Measurements from ENCODE around the gene DLX6.
"Not testable (repeated sequence)": the region's sequence is repeated elsewhere in the genome, so short reads cannot be mapped to it uniquely, and the experiment has no call there.

DLX6 gene

DNA sequence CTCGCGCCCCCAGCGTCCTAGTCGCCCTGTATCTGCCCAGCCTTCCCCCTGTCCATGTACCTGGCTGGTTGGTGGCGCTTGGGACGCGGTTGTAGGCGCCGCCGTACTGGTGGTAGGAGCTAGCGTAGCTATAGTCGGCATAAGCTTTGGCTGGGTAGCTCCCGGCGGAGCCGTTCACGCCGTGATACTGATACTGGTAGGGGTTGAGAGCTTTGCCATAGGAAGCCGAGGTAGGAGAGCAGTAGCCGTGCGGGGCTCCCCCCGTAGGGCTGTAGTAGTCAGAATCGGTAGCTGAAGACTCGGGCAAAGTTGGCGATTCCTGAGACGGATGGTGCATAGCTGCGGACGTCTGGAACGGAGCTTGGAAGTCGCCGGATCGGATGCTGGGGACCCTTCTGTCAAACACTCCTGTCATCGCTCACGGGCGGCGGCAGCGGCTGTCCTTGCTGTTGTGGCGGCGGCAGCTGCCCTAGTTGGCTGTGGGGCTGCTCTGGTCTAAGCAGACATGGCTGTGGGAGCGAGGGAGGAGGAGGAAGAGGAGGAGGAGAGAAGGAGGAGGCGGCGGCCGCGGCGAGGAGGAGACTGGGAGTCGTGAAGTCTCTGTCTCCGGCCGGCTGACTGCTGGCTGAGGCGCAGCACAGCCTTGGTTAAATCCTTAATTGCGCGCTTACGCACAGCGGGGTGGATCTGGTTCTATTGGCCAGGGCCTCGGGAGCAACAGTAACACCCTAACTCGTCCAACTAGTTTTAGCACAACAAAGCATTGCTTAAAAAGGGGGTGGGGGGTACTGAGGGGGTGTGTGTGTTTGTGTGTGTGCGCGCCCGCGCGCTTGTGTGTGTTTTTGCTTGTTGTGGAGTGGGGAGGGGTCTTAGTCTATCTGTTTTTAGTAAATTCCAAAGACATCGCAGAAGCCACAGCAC lies 19.1 kb downstream of the DLX6 start, which contains the start of gene DLX5:
TSS of gene DLX5 (minus strand) at position 623 of the 921 bp plus-strand sequence. CDS start at position 415, 208 bp downstream.
- Histone ChIP-seq H3K4me3 (ENCODE audit: insufficient read depth, low read depth, low read length) (peak within 1 kb of the TSS; percentile 31), H3K4me1 (ENCODE audit: control insufficient read depth, insufficient read depth, low read length) (peaks cover 35% of the 10 kb centered on the region), H3K9me3 (ENCODE audit: control insufficient read depth, low read length) (no peaks in the 10 kb centered on the region), H3K36me3 (ENCODE audit: control insufficient read depth, insufficient read depth, low read length) (no peaks in the 10 kb centered on the region), H3K27ac (ENCODE audit: insufficient read depth, low read depth, low read length, poor library complexity, severe bottlenecking) (no peak within 1 kb of the TSS), H3K27me3 (ENCODE audit: control insufficient read depth, insufficient read depth, low read length, poor library complexity, severe bottlenecking) (peaks cover 88% of the 10 kb centered on the region)
- WGBS, 2 experiments = 1% methylated on average over 59 to 60 of the region's 60 CpGs

DNA sequence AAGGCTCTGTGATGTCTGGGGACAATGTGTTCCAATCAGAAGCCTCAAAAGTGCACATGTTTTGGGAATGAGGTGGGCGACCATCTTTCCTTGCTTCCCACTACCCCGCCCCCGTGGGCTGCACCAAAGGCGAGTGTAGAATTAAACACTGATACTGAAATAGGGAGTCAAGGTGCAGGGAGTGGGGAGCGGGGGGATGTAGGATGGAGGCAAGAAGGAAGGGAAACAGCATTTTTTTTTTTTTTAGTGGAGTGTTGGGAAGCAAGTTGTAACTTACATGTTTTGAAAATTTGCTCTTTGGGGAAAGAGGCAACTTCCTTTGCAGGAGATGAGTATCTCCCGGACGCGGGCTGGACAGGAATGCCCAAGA lies 19.8 kb downstream of the DLX6 start:
- no peaks in the 10 kb centered on the region for H3K9me3 ChIP-seq (ENCODE audit: control insufficient read depth, low read length)
- no peak overlapping the region for H3K27ac ChIP-seq (ENCODE audit: insufficient read depth, low read depth, low read length, poor library complexity, severe bottlenecking)
- 2% methylated on average over 8 of the region's 8 CpGs for WGBS, 2 experiments
- H3K27me3 ChIP-seq (ENCODE audit: control insufficient read depth, insufficient read depth, low read length, poor library complexity, severe bottlenecking) = peaks cover 82% of the 10 kb centered on the region
- H3K4me1 ChIP-seq (ENCODE audit: control insufficient read depth, insufficient read depth, low read length) = peaks cover 35% of the 10 kb centered on the region
- H3K4me3 ChIP-seq (ENCODE audit: insufficient read depth, low read depth, low read length) = no peak overlapping the region
- H3K36me3 ChIP-seq (ENCODE audit: control insufficient read depth, insufficient read depth, low read length) = no peaks in the 10 kb centered on the region

DNA sequence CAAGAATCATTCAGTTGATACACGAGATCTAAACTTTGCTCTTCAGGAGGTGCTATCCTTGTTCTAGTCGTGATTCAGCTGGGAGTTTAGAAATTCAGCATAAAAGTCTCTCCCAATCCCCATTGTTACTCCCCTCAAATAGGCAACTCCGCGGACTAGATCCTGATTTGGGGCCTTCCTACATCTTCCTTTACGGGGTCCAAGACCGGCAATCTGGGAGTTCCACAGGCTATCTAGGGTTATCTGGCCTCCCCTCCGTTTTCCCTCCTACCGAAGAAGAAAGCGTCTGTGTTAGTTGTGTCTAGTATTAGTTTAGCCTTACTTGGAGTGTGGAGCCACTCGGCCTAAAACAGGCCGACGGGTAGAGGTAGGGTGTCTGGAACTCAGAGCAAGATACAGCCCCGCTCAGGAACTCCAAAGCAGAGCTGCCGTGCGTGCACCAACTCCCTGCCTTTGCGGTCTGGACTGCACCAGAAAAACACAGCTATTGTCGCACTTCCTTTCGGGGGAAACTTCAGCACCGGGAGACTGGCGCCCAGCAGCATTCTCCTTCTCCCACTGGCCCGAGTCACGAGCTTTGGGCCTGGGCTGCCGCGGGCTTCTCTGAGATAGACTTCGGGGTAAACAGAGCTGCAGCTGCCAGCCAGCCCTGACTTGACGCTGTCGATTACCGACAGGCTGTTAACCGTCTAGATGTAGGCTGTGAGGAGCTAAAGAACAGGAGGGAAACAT lies 20.8 kb downstream of the DLX6 start:
- Histone ChIP-seq H3K4me1 (ENCODE audit: control insufficient read depth, insufficient read depth, low read length) (peaks cover 29% of the 10 kb centered on the region), H3K27me3 (ENCODE audit: control insufficient read depth, insufficient read depth, low read length, poor library complexity, severe bottlenecking) (peaks cover 77% of the 10 kb centered on the region), H3K27ac (ENCODE audit: insufficient read depth, low read depth, low read length, poor library complexity, severe bottlenecking) (no peak overlapping the region), H3K36me3 (ENCODE audit: control insufficient read depth, insufficient read depth, low read length) (no peaks in the 10 kb centered on the region), H3K9me3 (ENCODE audit: control insufficient read depth, low read length) (no peaks in the 10 kb centered on the region), H3K4me3 (ENCODE audit: insufficient read depth, low read depth, low read length) (no peak overlapping the region)
- 2% methylated on average over 29 of the region's 29 CpGs for WGBS, 2 experiments

DNA sequence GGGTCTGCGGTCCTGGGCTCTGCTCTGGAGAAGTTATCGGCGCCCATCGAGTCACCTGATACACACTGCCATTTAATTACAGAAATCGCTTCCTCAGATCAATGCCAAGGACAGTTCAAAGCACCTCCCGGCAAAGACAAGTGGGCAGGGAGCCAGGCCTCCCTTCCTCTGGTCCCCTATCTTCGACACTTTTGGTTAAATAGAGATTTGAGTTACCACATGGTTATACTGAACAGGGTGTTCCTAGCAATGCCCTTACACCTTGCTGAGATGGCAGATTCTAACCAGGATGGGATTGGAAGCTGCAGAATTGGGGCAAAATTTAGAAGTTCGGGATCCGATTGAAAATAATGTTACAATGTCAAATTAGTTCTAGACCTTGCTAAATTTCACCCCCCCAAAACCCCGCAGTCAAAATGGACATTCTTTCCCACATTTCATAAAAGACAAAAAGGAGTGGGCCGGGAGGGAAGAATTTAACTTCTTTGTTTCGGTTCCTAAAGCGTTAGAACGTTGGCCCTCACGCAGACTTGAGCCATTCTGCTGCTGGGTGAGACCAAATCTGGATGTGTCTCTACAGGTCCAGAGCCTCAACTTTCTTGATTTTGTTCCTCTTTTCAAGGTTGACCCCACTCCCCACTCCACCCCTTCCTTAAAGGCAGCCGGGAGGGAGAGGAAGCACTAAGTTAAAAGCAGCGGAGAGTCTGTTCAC lies 21.5 kb downstream of the DLX6 start:
- no peaks in the 10 kb centered on the region for H3K36me3 ChIP-seq (ENCODE audit: control insufficient read depth, insufficient read depth, low read length)
- H3K27me3 ChIP-seq (ENCODE audit: control insufficient read depth, insufficient read depth, low read length, poor library complexity, severe bottlenecking) = peaks cover 70% of the 10 kb centered on the region
- H3K4me3 ChIP-seq (ENCODE audit: insufficient read depth, low read depth, low read length) = peak overlapping the region; percentile 24

DNA sequence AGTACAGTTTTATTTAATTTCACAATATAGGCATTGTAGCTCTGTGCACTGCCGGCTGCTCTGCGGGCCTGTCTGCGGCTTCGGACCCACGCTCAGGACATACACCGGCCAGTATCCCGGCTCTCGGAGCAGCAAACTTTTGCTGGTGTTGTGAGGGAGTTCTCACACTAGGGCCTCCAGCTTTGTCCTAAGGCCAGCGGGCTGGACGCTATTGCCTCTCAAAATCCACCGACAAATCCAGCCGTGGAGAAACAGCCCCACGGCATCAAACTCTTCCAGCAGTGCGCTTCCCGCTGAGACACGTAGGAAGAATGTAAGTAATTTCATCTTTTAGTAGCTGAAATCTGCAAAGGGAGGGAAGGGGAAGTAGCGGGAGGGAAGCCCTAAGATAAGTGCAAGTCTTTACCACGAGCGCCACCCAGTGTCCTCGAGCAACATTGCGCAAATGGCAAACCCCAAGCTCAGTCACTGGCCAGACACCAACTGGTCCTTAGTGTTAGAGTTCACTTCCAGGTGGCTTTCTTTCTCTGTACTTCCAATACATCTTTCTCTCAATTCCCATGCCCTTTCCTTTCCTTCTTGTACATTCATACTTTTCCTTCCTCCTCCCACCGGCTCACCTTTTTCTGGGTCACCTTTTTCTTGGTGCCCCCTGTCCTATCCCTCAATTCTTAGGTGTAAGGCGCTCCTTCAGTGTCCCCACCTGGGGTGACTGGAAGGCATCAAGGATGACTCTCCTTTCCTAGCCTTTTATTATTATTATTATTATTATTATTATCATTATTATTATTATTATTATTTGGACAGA lies 22.3 kb downstream of the DLX6 start:
- no peaks in the 10 kb centered on the region for H3K36me3 ChIP-seq (ENCODE audit: control insufficient read depth, insufficient read depth, low read length)
- peaks cover 62% of the 10 kb centered on the region for H3K27me3 ChIP-seq (ENCODE audit: control insufficient read depth, insufficient read depth, low read length, poor library complexity, severe bottlenecking)
- H3K9me3 ChIP-seq (ENCODE audit: control insufficient read depth, low read length) = no peaks in the 10 kb centered on the region
- no peak overlapping the region for H3K27ac ChIP-seq (ENCODE audit: insufficient read depth, low read depth, low read length, poor library complexity, severe bottlenecking)
- 5% methylated on average over 23 of the region's 23 CpGs for WGBS, 2 experiments
- peaks cover 16% of the 10 kb centered on the region for H3K4me1 ChIP-seq (ENCODE audit: control insufficient read depth, insufficient read depth, low read length)
- H3K4me3 ChIP-seq (ENCODE audit: insufficient read depth, low read depth, low read length) = peak overlapping the region; percentile 24

More for the DNA sequence above, 21.5 kb downstream of the DLX6 start:
- no peaks in the 10 kb centered on the region for H3K9me3 ChIP-seq (ENCODE audit: control insufficient read depth, low read length)
- H3K4me1 ChIP-seq (ENCODE audit: control insufficient read depth, insufficient read depth, low read length) = peaks cover 24% of the 10 kb centered on the region
- H3K27ac ChIP-seq (ENCODE audit: insufficient read depth, low read depth, low read length, poor library complexity, severe bottlenecking) = no peak overlapping the region
- WGBS, 2 experiments = 5 to 10% methylated on average over 15 to 17 of the region's 17 CpGs

DNA sequence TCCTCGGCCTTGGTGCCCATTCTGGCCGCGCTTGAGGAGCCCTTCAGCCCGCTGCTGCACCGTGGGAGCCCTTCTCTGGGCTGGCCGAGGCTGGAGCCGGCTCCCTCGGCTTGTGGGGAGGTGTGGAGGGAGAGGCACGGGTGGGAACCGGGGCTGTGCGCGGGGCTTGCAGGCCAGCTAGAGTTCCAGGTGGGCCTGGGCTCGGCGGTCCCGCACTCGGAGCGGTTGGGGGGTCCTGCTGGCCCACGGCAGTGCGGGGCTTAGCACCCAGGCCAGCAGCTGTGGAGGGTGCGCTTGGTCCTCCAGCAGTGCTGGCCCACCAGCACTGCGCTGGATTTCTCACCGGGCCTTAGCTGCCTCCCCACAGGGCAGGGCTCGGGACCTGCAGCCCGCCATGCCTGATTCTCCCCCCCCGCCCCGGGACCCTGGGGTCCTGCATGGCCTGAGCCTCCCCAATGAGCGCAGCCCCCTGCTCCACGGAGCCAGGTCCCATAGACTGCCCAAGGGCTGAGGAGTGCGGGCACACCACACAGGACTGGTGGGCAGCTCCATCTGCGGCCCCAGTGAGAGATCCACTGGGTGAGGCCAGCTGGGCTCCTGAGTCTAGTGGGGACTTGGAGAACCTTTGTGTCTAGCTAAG lies 29.0 kb downstream of the DLX6 start:
- not testable (repeated sequence) for H3K4me3 ChIP-seq (ENCODE audit: insufficient read depth, low read depth, low read length); H3K27me3 ChIP-seq (ENCODE audit: control insufficient read depth, insufficient read depth, low read length, poor library complexity, severe bottlenecking); H3K9me3 ChIP-seq (ENCODE audit: control insufficient read depth, low read length); H3K27ac ChIP-seq (ENCODE audit: insufficient read depth, low read depth, low read length, poor library complexity, severe bottlenecking); H3K4me1 ChIP-seq (ENCODE audit: control insufficient read depth, insufficient read depth, low read length); H3K36me3 ChIP-seq (ENCODE audit: control insufficient read depth, insufficient read depth, low read length)
- WGBS, 2 experiments = 90 to 92% methylated on average over 30 of the region's 30 CpGs

DNA sequence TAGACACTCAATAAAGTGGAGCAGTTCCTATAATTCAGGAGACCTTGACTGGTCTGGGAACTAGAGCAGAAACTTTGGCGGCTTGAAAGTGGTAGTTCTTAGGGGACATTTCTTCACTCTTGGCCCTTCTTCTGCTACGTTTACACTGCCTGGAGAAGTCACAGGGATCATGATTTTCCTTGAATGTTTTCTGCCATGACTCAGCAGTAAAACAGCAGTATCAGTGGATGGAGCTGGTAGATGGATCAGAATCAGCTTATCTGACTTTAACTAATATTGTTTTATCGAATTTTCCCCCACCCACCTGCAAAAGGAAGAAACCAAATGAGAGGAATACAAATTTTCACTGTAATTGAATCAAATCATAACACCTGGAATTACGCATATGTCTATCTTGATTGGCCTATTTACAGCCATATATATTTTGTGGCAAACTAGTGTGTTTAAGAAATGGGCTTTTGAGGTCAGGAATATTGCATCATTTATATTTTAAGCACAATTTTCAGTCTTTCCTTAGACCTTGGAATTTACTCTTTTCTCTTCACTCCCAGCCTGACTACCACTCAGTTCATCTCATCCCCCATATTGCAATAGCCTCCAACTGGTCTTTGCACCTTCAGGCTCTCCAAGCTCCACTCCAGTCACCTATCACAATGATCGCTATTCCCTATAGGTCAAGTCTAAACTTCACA lies 34.2 kb downstream of the DLX6 start:
- Histone ChIP-seq H3K27me3 (ENCODE audit: control insufficient read depth, insufficient read depth, low read length, poor library complexity, severe bottlenecking) (no peaks in the 10 kb centered on the region), H3K4me1 (ENCODE audit: control insufficient read depth, insufficient read depth, low read length) (no peaks in the 10 kb centered on the region), H3K36me3 (ENCODE audit: control insufficient read depth, insufficient read depth, low read length) (no peaks in the 10 kb centered on the region), H3K9me3 (ENCODE audit: control insufficient read depth, low read length) (no peaks in the 10 kb centered on the region), H3K4me3 (ENCODE audit: insufficient read depth, low read depth, low read length) (no peak overlapping the region), H3K27ac (ENCODE audit: insufficient read depth, low read depth, low read length, poor library complexity, severe bottlenecking) (no peak overlapping the region)
- WGBS, 2 experiments = 90 to 93% methylated on average over 4 to 5 of the region's 5 CpGs

DNA sequence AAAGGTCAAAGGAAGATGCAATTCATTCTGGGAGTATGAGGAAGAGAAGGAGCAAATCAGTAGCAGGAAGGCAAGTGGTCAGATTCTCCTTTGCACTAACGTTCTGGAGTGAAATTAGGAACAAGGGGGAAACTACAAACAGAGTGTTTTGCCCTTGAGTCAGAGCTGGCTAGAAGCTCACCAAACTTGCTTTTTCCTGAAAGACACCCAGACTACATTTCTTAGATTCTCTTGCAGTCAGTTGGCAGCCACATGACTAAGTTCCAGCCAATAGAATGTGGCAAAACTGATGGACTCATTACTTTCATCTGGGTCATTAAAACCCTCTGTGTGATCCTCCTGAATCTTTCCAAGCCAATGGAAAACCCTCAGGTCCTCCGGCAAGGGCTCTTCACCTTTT lies 37.9 kb downstream of the DLX6 start:
- Histone ChIP-seq H3K27me3 (ENCODE audit: control insufficient read depth, insufficient read depth, low read length, poor library complexity, severe bottlenecking) (no peaks in the 10 kb centered on the region), H3K9me3 (ENCODE audit: control insufficient read depth, low read length) (no peaks in the 10 kb centered on the region), H3K4me1 (ENCODE audit: control insufficient read depth, insufficient read depth, low read length) (no peaks in the 10 kb centered on the region), H3K4me3 (ENCODE audit: insufficient read depth, low read depth, low read length) (no peak overlapping the region), H3K27ac (ENCODE audit: insufficient read depth, low read depth, low read length, poor library complexity, severe bottlenecking) (no peak overlapping the region), H3K36me3 (ENCODE audit: control insufficient read depth, insufficient read depth, low read length) (no peaks in the 10 kb centered on the region)
- WGBS, 2 experiments = 79% methylated on average over 2 of the region's 2 CpGs

Measured in ectodermal cell (in vitro differentiated cells).